ENCODE measurements around the gene FRS2. TPM values are rescaled to one million over a fixed set of nuclear protein-coding genes. Genes with fewer than 3 reads are reported as not detected.
A peak's percentile ranks its signal among the peaks of the same experiment; 100 is the strongest.

Gene FRS2
- total RNA-seq, 1 donor from 2014 or later = 29.7 TPM

- Histone ChIP-seq H3K9me3 (peaks cover 6% of the 10 kb centered on the region), H3K4me1 (peaks cover 12% of the 10 kb centered on the region), H3K36me3 (no peaks in the 10 kb centered on the region), H3K27ac (no peak overlapping the region), H3K27me3 (ENCODE audit: low read depth) (no peaks in the 10 kb centered on the region), H3K4me3 (no peak overlapping the region)
- intact Hi-C loops (cut with DNase I) = no loop called here
- peak in 1 of 2 donors; percentile 21 for ATAC-seq
- TF ChIP-seq CTCF (IDR thresholded peaks at IDR 0.05) = no peak
- DNase-seq = no peak
These were observed 54.1 kb downstream of the FRS2 start for GRCh38 chr12:69524331-69524630.

GRCh38 chr12:69524755-69525469, 54.7 kb downstream of the FRS2 start:
- H3K4me1 ChIP-seq = peaks cover 12% of the 10 kb centered on the region
- DNase-seq (no peak), ATAC-seq (no peak)
- intact Hi-C loops (cut with DNase I) = no loop called here
- no peak overlapping the region for H3K4me3 ChIP-seq
- peaks cover 6% of the 10 kb centered on the region for H3K9me3 ChIP-seq
- H3K27me3 ChIP-seq (ENCODE audit: low read depth) = no peaks in the 10 kb centered on the region
- no peaks in the 10 kb centered on the region for H3K36me3 ChIP-seq
- no peak for TF ChIP-seq CTCF (IDR thresholded peaks at IDR 0.05)
- no peak overlapping the region for H3K27ac ChIP-seq

GRCh38 chr12:69527506-69528272, 57.5 kb downstream of the FRS2 start:
- no peak for DNase-seq
- intact Hi-C loops (cut with DNase I) = no loop called here
- peak overlapping the region; percentile 15 for H3K27ac ChIP-seq

GRCh38 chr12:69529021-69529420, 58.8 kb downstream of the FRS2 start:
- Histone ChIP-seq H3K4me3 (no peak overlapping the region), H3K9me3 (no peaks in the 10 kb centered on the region), H3K36me3 (peaks cover 9% of the 10 kb centered on the region), H3K27me3 (ENCODE audit: low read depth) (no peaks in the 10 kb centered on the region), H3K27ac (peak overlapping the region; percentile 15), H3K4me1 (peaks cover 17% of the 10 kb centered on the region)
- no peak for TF ChIP-seq CTCF (IDR thresholded peaks at IDR 0.05)
- no peak for ATAC-seq
- intact Hi-C loops (cut with DNase I) = no loop called here
- DNase-seq = no peak

More at GRCh38 chr12:69527506-69528272, 57.5 kb downstream of the FRS2 start:
- H3K9me3 ChIP-seq = peaks cover 1% of the 10 kb centered on the region
- peaks cover 12% of the 10 kb centered on the region for H3K4me1 ChIP-seq
- peaks cover 9% of the 10 kb centered on the region for H3K36me3 ChIP-seq
- H3K4me3 ChIP-seq = no peak overlapping the region
- no peaks in the 10 kb centered on the region for H3K27me3 ChIP-seq (ENCODE audit: low read depth)
- ATAC-seq = peak; percentile 43 to 75
- no peak for TF ChIP-seq CTCF (IDR thresholded peaks at IDR 0.05)

GRCh38 chr12:69533844-69534243, 63.7 kb downstream of the FRS2 start:
- TF ChIP-seq CTCF (IDR thresholded peaks at IDR 0.05) = no peak
- Histone ChIP-seq H3K27ac (peak overlapping the region; percentile 64), H3K4me3 (no peak overlapping the region), H3K27me3 (ENCODE audit: low read depth) (no peaks in the 10 kb centered on the region), H3K4me1 (peaks cover 18% of the 10 kb centered on the region), H3K9me3 (no peaks in the 10 kb centered on the region), H3K36me3 (peaks cover 14% of the 10 kb centered on the region)
- DNase-seq = no peak
- intact Hi-C loops (cut with DNase I) = no loop called here
- no peak for ATAC-seq

Data from lower lobe of right lung (tissue), 2 donors.